HCT116 (cell line): ENCODE measurements around the gene PLXNC1. TPM values are rescaled to one million over a fixed set of nuclear protein-coding genes. Genes with fewer than 3 reads are reported as not detected.

ENCODE experiments used
- ATAC-seq: fragments of 200-7000 bp; cut with Tn5 transposase; 2 replicates; pipeline ENCODE4 v1.9.1; 2020; ENCODE audit warnings: mild to moderate bottlenecking, moderate library complexity
- BruUV-seq: library from RNA; stranded (reverse); fragments of 400-500 nt; replicated peaks from 2 replicates; lab custom pipeline; 2021; lab: Mats Ljungman, UMichigan
- CTCF ChIA-PET: fragments of 300-600 bp; sonication (Branson Sonifier 250); formaldehyde crosslinking; loops from one replicate; lab custom pipeline; 2021; ENCODE audit warnings: antibody characterized with exemption; lab: Charles Lee
- POLR2A ChIA-PET: fragments of 300-600, 350-600 bp; sonication (Branson Sonifier 250); formaldehyde crosslinking; loops from one replicate; lab custom pipeline; 2021; ENCODE audit warnings: antibody characterized with exemption; lab: Charles Lee
- RAD21 ChIA-PET, 2 experiments: fragments of 300-600 bp; sonication (Branson Sonifier 250); formaldehyde crosslinking; loops; one replicate each; lab custom pipeline; 2023; ENCODE audit warnings: low total read pairs in 2 of 2; ENCODE audit not compliant: uncharacterized antibody in 2 of 2, unreplicated experiment in 2 of 2, low non-redundant PET in 1 of 2; lab: Charles Lee
- DNase-seq: peaks from one replicate; pipeline ENCODE4 v3.0.0-alpha.2; 2010; ENCODE audit warnings: low read depth, low spot score
- H2AFZ ChIP-seq: fragments of 200-600 bp; shearing (Covaris generic), sonication (generic); 2 replicates; pipeline ENCODE4 v1.6.1; 2017; ENCODE audit warnings: low read depth, mixed run types, mixed read lengths, antibody characterized with exemption, low read length; ENCODE audit not compliant: poor library complexity, severe bottlenecking
- H3K27ac ChIP-seq: 2 replicates; pipeline ENCODE4 v1.5.1; 2012; ENCODE audit warnings: low read depth, low read length
- H3K27me3 ChIP-seq: fragments of 200-600 bp; sonication (generic); 2 replicates; pipeline ENCODE4 v1.6.1; 2016; ENCODE audit warnings: mixed run types, low read length, mixed read lengths; ENCODE audit not compliant: insufficient read depth
- H3K36me3 ChIP-seq, 2 experiments: fragments of 200-500 bp in 1 of 2; fragments of 200-600 bp in 1 of 2; sonication (Bioruptor generic) in 1 of 2; sonication (generic) in 1 of 2; 2 replicates each; pipeline versions ENCODE4 v1.5.1 to v1.6.1; 2014 to 2016; ENCODE audit warnings: low read length in 2 of 2, inconsistent platforms in 1 of 2, mixed read lengths in 1 of 2, mixed run types in 1 of 2; ENCODE audit not compliant: insufficient read depth in 2 of 2, control insufficient read depth in 1 of 2
- H3K4me1 ChIP-seq, 2 experiments: fragments of 200-600 bp in 1 of 2; sonication (generic) in 1 of 2; 2 replicates each; pipeline versions ENCODE4 v1.5.1 to v1.6.1; 2012 to 2017; ENCODE audit warnings: low read length in 2 of 2, inconsistent platforms in 1 of 2, mild to moderate bottlenecking in 1 of 2, mixed read lengths in 1 of 2, mixed run types in 1 of 2, moderate library complexity in 1 of 2; ENCODE audit not compliant: insufficient read depth in 2 of 2, control insufficient read depth in 1 of 2
- H3K4me2 ChIP-seq: fragments of 200-600 bp; sonication (generic); 2 replicates; pipeline ENCODE4 v1.6.1; 2017; ENCODE audit warnings: mixed run types, low read length, mixed read lengths
- H3K4me3 ChIP-seq, 2 experiments: fragments of 200-600 bp in 1 of 2; sonication (generic) in 1 of 2; replicated peaks in 1 of 2; 2 replicates each; pipeline ENCODE4 v1.5.1; 2011 to 2016; ENCODE audit warnings: low read length in 2 of 2, control low read depth in 1 of 2, low read depth in 1 of 2, mild to moderate bottlenecking in 1 of 2, mixed read lengths in 1 of 2, mixed run types in 1 of 2
- H3K79me2 ChIP-seq: fragments of 200-600 bp; sonication (generic); 2 replicates; pipeline ENCODE4 v1.6.1; 2017; ENCODE audit warnings: mild to moderate bottlenecking, mixed run types, low read length, moderate library complexity, mixed read lengths; ENCODE audit not compliant: insufficient read depth
- H3K9ac ChIP-seq: fragments of 200-600 bp; sonication (generic); 2 replicates; pipeline ENCODE4 v1.6.1; 2016; ENCODE audit warnings: low read length, mixed read lengths
- H3K9me2 ChIP-seq: fragments of 200-600 bp; sonication (generic), shearing (Covaris generic); 2 replicates; pipeline ENCODE4 v1.6.1; 2017; ENCODE audit warnings: mixed run types, mild to moderate bottlenecking, moderate library complexity; ENCODE audit not compliant: insufficient read depth
- H3K9me3 ChIP-seq, 2 experiments: fragments of 200-500 bp in 1 of 2; fragments of 200-600 bp in 1 of 2; sonication (Bioruptor generic) in 1 of 2; sonication (generic) in 1 of 2; 2 replicates each; pipeline ENCODE4 v1.6.1; 2014 to 2017; ENCODE audit warnings: low read length in 2 of 2, mixed read lengths in 2 of 2, inconsistent platforms in 1 of 2, low read depth in 1 of 2, mild to moderate bottlenecking in 1 of 2, mixed run types in 1 of 2, moderate library complexity in 1 of 2; ENCODE audit not compliant: control insufficient read depth in 1 of 2, insufficient read depth in 1 of 2
- H4K20me1 ChIP-seq: fragments of 200-600 bp; sonication (generic), shearing (Covaris generic); 2 replicates; pipeline ENCODE4 v1.6.1; 2017; ENCODE audit warnings: mixed run types, mild to moderate bottlenecking, moderate library complexity; ENCODE audit not compliant: insufficient read depth
- CBX3 ChIP-seq: IDR thresholded peaks from 2 replicates; pipeline ENCODE4 v1.6.1; 2012; ENCODE audit warnings: low read depth
- CEBPB ChIP-seq: IDR thresholded peaks from 2 replicates; pipeline ENCODE4 v1.6.1; 2012; ENCODE audit warnings: low read depth
- EZH2phosphoT487 ChIP-seq: fragments of 200-600 bp; IDR thresholded peaks from 2 replicates; pipeline ENCODE4 v1.6.1; 2018; ENCODE audit warnings: antibody characterized with exemption, borderline replicate concordance
- FOSL1 ChIP-seq: IDR thresholded peaks from 2 replicates; pipeline ENCODE4 v1.6.1; 2012; ENCODE audit warnings: low read depth
- POLR2A ChIP-seq: IDR thresholded peaks from 2 replicates; pipeline ENCODE4 v1.7.0; 2011; ENCODE audit warnings: borderline replicate concordance; ENCODE audit not compliant: insufficient read depth, insufficient read length; ENCODE audit errors: extremely low read depth
- POLR2AphosphoS5 ChIP-seq: IDR thresholded peaks from 2 replicates; pipeline ENCODE4 v1.6.1; 2011; ENCODE audit warnings: mild to moderate bottlenecking, low read depth, low read length, moderate library complexity
- SIN3A ChIP-seq: IDR thresholded peaks from 2 replicates; pipeline ENCODE4 v1.6.1; 2012; ENCODE audit warnings: low read depth
- SP1 ChIP-seq: IDR thresholded peaks from 2 replicates; pipeline ENCODE4 v1.6.1; 2012; ENCODE audit warnings: low read depth
- SRF ChIP-seq: IDR thresholded peaks from 2 replicates; pipeline ENCODE4 v1.6.1; 2012; ENCODE audit warnings: low read depth
- TCF7L2 ChIP-seq: IDR thresholded peaks from 2 replicates; pipeline ENCODE4 v1.7.0; 2011; ENCODE audit warnings: borderline replicate concordance, inconsistent platforms; ENCODE audit not compliant: insufficient read depth, insufficient read length; ENCODE audit errors: extremely low read depth
- ZFX ChIP-seq: fragments of 450-650 bp; IDR thresholded peaks from 2 replicates; pipeline ENCODE4 v1.6.1; 2017
- ZNF274 ChIP-seq: fragments of 200-500 bp; sonication (Bioruptor generic); IDR thresholded peaks from 2 replicates; pipeline ENCODE4 v1.6.1; 2014; ENCODE audit warnings: mild to moderate bottlenecking, low read depth, low read length, inconsistent platforms
- intact Hi-C: fragments of 100-400 bp; cut with micrococcal nuclease; formaldehyde crosslinking; loops from 2 replicates; pipeline ENCODE4 v1.10.0; 2022
- total RNA-seq: library from RNA; stranded (reverse); gene quantifications from one replicate; pipeline ENCODE4 v1.2.1, GENCODE V29; 2021; ENCODE audit not compliant: unreplicated experiment
- TF ChIP-seq, protein P1 (sequence below): IDR thresholded peaks from 2 replicates; pipeline ENCODE4 v1.6.1; 2012
- TF ChIP-seq, protein P2 (sequence below): IDR thresholded peaks from 2 replicates; pipeline ENCODE4 v1.6.1; 2012; ENCODE audit warnings: low read depth
- TF ChIP-seq, protein P3 (sequence below), 3 experiments: fragments of 200-600 bp in 1 of 3; sonication (generic) in 1 of 3; IDR thresholded peaks in 2 of 3; conservative IDR thresholded peaks in 1 of 3; 2 replicates each; pipeline ENCODE4 v1.5.1; 2012 to 2017; ENCODE audit warnings: low read depth in 2 of 3, low read length in 2 of 3, antibody characterized with exemption in 1 of 3, borderline replicate concordance in 1 of 3, control low read depth in 1 of 3, mild to moderate bottlenecking in 1 of 3, mixed read lengths in 1 of 3, mixed run types in 1 of 3, moderate library complexity in 1 of 3; ENCODE audit not compliant: insufficient read depth in 1 of 3
- TF ChIP-seq, protein P4 (sequence below): IDR thresholded peaks from 2 replicates; pipeline ENCODE4 v1.6.1; 2011; ENCODE audit warnings: mild to moderate bottlenecking, low read length, moderate library complexity; ENCODE audit not compliant: insufficient replicate concordance; ENCODE audit errors: extremely low read depth
- TF ChIP-seq, protein P5 (sequence below): IDR thresholded peaks from 2 replicates; pipeline ENCODE4 v1.6.1; 2012

The PLXNC1 gene
- total RNA-seq, 1 experiment from 2014 or later = 0.25 TPM

DNA sequence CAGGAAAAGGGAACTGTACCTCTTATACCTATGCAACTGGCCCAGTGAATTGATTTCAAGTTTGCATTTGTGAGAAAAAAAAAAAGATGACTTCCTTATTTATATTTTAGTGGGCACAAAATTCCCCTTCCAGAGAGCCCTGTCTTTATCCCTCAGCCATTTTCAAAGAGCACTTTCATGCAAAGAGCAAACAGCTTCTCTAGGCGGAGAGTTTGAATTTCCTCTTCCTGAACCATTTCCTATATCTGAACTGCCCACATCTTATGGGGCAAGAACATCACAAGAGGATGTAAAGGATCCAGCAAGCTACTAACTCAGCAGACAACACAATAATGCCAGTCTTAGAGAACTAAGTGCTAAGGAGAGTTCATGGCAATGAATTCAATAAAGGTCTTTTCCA, 22.3 kb upstream of the PLXNC1 start:
- H3K27me3 ChIP-seq = peaks cover 25% of the 10 kb centered on the region
- TF ChIP-seq TCF7L2 (no peak), FOSL1 (no peak), POLR2A (no peak), EZH2phosphoT487 (no peak), SP1 (no peak), SIN3A (no peak), ZFX (no peak), POLR2AphosphoS5 (no peak), CBX3 (no peak), SRF (no peak), CEBPB (no peak), ZNF274 (no peak)
- TF ChIP-seq, protein P1, sequence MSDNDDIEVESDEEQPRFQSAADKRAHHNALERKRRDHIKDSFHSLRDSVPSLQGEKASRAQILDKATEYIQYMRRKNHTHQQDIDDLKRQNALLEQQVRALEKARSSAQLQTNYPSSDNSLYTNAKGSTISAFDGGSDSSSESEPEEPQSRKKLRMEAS = no peak
- TF ChIP-seq, protein P2, sequence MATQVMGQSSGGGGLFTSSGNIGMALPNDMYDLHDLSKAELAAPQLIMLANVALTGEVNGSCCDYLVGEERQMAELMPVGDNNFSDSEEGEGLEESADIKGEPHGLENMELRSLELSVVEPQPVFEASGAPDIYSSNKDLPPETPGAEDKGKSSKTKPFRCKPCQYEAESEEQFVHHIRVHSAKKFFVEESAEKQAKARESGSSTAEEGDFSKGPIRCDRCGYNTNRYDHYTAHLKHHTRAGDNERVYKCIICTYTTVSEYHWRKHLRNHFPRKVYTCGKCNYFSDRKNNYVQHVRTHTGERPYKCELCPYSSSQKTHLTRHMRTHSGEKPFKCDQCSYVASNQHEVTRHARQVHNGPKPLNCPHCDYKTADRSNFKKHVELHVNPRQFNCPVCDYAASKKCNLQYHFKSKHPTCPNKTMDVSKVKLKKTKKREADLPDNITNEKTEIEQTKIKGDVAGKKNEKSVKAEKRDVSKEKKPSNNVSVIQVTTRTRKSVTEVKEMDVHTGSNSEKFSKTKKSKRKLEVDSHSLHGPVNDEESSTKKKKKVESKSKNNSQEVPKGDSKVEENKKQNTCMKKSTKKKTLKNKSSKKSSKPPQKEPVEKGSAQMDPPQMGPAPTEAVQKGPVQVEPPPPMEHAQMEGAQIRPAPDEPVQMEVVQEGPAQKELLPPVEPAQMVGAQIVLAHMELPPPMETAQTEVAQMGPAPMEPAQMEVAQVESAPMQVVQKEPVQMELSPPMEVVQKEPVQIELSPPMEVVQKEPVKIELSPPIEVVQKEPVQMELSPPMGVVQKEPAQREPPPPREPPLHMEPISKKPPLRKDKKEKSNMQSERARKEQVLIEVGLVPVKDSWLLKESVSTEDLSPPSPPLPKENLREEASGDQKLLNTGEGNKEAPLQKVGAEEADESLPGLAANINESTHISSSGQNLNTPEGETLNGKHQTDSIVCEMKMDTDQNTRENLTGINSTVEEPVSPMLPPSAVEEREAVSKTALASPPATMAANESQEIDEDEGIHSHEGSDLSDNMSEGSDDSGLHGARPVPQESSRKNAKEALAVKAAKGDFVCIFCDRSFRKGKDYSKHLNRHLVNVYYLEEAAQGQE = no peak
- TF ChIP-seq, protein P3, sequence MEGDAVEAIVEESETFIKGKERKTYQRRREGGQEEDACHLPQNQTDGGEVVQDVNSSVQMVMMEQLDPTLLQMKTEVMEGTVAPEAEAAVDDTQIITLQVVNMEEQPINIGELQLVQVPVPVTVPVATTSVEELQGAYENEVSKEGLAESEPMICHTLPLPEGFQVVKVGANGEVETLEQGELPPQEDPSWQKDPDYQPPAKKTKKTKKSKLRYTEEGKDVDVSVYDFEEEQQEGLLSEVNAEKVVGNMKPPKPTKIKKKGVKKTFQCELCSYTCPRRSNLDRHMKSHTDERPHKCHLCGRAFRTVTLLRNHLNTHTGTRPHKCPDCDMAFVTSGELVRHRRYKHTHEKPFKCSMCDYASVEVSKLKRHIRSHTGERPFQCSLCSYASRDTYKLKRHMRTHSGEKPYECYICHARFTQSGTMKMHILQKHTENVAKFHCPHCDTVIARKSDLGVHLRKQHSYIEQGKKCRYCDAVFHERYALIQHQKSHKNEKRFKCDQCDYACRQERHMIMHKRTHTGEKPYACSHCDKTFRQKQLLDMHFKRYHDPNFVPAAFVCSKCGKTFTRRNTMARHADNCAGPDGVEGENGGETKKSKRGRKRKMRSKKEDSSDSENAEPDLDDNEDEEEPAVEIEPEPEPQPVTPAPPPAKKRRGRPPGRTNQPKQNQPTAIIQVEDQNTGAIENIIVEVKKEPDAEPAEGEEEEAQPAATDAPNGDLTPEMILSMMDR (IDR thresholded peaks at IDR 0.05 in 2 of 3, conservative IDR thresholded peaks at IDR 0.05 in 1 of 3; ENCODE audit: borderline replicate concordance in 1 of 3, insufficient read depth in 1 of 3, low read depth in 2 of 3, low read length in 2 of 3) = no peak
- TF ChIP-seq, protein P4, sequence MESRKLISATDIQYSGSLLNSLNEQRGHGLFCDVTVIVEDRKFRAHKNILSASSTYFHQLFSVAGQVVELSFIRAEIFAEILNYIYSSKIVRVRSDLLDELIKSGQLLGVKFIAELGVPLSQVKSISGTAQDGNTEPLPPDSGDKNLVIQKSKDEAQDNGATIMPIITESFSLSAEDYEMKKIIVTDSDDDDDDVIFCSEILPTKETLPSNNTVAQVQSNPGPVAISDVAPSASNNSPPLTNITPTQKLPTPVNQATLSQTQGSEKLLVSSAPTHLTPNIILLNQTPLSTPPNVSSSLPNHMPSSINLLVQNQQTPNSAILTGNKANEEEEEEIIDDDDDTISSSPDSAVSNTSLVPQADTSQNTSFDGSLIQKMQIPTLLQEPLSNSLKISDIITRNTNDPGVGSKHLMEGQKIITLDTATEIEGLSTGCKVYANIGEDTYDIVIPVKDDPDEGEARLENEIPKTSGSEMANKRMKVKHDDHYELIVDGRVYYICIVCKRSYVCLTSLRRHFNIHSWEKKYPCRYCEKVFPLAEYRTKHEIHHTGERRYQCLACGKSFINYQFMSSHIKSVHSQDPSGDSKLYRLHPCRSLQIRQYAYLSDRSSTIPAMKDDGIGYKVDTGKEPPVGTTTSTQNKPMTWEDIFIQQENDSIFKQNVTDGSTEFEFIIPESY = no peak
- TF ChIP-seq, protein P5, sequence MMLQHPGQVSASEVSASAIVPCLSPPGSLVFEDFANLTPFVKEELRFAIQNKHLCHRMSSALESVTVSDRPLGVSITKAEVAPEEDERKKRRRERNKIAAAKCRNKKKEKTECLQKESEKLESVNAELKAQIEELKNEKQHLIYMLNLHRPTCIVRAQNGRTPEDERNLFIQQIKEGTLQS = no peak
- BruUV-seq = no TSS peak
- H3K27ac ChIP-seq = no peak overlapping the region
- H3K36me3 ChIP-seq = no peaks in the 10 kb centered on the region
- no peak overlapping the region for H3K9ac ChIP-seq
- no peaks in the 10 kb centered on the region for H4K20me1 ChIP-seq
- no peaks in the 10 kb centered on the region for H3K9me2 ChIP-seq
- intact Hi-C loops = no loop called here
- DNase-seq (no peak), ATAC-seq (no peak)
- H3K9me3 ChIP-seq = no peaks in the 10 kb centered on the region
- ChIA-PET CTCF (interaction anchor here (1.0 kb wide), 1 partner anchor 750 kb away, joined by 3 read pairs; no protein-coding TSS in a partner anchor), RAD21 (no interaction called here), POLR2A (no interaction called here)
- H3K4me2 ChIP-seq = no peak overlapping the region
- H2AFZ ChIP-seq = no peak overlapping the region
- no peak overlapping the region for H3K4me3 ChIP-seq
- H3K79me2 ChIP-seq = no peaks in the 10 kb centered on the region
- H3K4me1 ChIP-seq = no peaks in the 10 kb centered on the region
